WTC11 (cell line): ENCODE measurements around the gene SRSF3. TPM values are rescaled to one million over a fixed set of nuclear protein-coding genes. Genes with fewer than 3 reads are reported as not detected.
A peak's percentile ranks its signal among the peaks of the same experiment; 100 is the strongest.

ENCODE experiments used
- ATAC-seq: fragments of 200-7000 bp; cut with Tn5 transposase; 2 replicates; pipeline ENCODE4 v1.10.0; 2021; ENCODE audit warnings: mild to moderate bottlenecking, moderate library complexity
- CTCF ChIA-PET: fragments of 300-600 bp; sonication (Branson Sonifier 250); formaldehyde crosslinking; loops from one replicate; lab custom pipeline; 2021; ENCODE audit warnings: antibody characterized with exemption; lab: Charles Lee
- POLR2A ChIA-PET: fragments of 350-600 bp; sonication (Branson Sonifier 250); formaldehyde crosslinking; loops from one replicate; lab custom pipeline; 2021; ENCODE audit warnings: antibody characterized with exemption; lab: Charles Lee
- DNase-seq: peaks from one replicate; pipeline ENCODE4 v3.0.0; 2021; ENCODE audit warnings: low spot score
- H3K27ac Mint-ChIP-seq: 2 replicates; pipeline ENCODE4 v1.8.0; 2021; ENCODE audit warnings: mixed read lengths
- H3K27me3 Mint-ChIP-seq: 2 replicates; pipeline ENCODE4 v1.8.0; 2021; ENCODE audit warnings: low read depth, mild to moderate bottlenecking, moderate library complexity, mixed read lengths
- H3K36me3 Mint-ChIP-seq: 2 replicates; pipeline ENCODE4 v1.8.0; 2021; ENCODE audit warnings: mixed read lengths
- H3K4me1 Mint-ChIP-seq: 2 replicates; pipeline ENCODE4 v1.8.0; 2022; ENCODE audit warnings: mixed read lengths
- H3K4me3 Mint-ChIP-seq: 2 replicates; pipeline ENCODE4 v1.8.0; 2021; ENCODE audit warnings: mild to moderate bottlenecking, moderate library complexity, mixed read lengths
- H3K9me3 Mint-ChIP-seq: 2 replicates; pipeline ENCODE4 v1.8.0; 2021; ENCODE audit warnings: mixed read lengths
- ETV6 ChIP-seq: sonication (generic); formaldehyde crosslinking; IDR thresholded peaks from 2 replicates; pipeline ENCODE4 v1.8.1; 2022; ENCODE audit warnings: mild to moderate bottlenecking, missing genetic modification reagents
- FOXJ3 ChIP-seq: sonication (generic); formaldehyde crosslinking; IDR thresholded peaks from 2 replicates; pipeline ENCODE4 v1.9.0; 2021; ENCODE audit warnings: missing genetic modification reagents, mild to moderate bottlenecking, borderline replicate concordance
- GRHL2 ChIP-seq: fragments of 250-450 bp; sonication (Bioruptor Pico); IDR thresholded peaks from 2 replicates; pipeline ENCODE4 v1.8.0; 2022; ENCODE audit warnings: mild to moderate bottlenecking, moderate library complexity; ENCODE audit not compliant: insufficient replicate concordance, severe bottlenecking
- KAT7 ChIP-seq: sonication (generic); formaldehyde crosslinking; IDR thresholded peaks from 2 replicates; pipeline ENCODE4 v1.8.1; 2023; ENCODE audit warnings: missing genetic modification reagents, mild to moderate bottlenecking, borderline replicate concordance
- NFATC4 ChIP-seq: fragments of 250-450 bp; sonication (Bioruptor Pico); IDR thresholded peaks from 2 replicates; pipeline ENCODE4 v1.9.0; 2021; ENCODE audit warnings: mild to moderate bottlenecking
- ZNF263 ChIP-seq: sonication (generic); formaldehyde crosslinking; IDR thresholded peaks from 2 replicates; pipeline ENCODE4 v1.8.1; 2022; ENCODE audit warnings: low read depth, mild to moderate bottlenecking, moderate library complexity, missing genetic modification reagents
- ZNF423 ChIP-seq: fragments of 250-450 bp; sonication (Bioruptor Pico); IDR thresholded peaks from 2 replicates; pipeline ENCODE4 v2.1.2; 2022; ENCODE audit warnings: mild to moderate bottlenecking, moderate library complexity
- total RNA-seq: library from RNA; stranded (reverse); gene quantifications from 3 replicates; pipeline ENCODE4 v1.2.3, GENCODE V29; 2021
- TF ChIP-seq, protein P1 (sequence below): fragments of 250-450 bp; sonication (Bioruptor Pico); IDR thresholded peaks from 2 replicates; pipeline ENCODE4 v1.9.0; 2021; ENCODE audit warnings: mild to moderate bottlenecking
- TF ChIP-seq, protein P2 (sequence below): sonication (generic); formaldehyde crosslinking; IDR thresholded peaks from 2 replicates; pipeline ENCODE4 v1.8.0; 2022; ENCODE audit warnings: mild to moderate bottlenecking, missing genetic modification reagents
- TF ChIP-seq, protein P3 (sequence below): sonication (generic); formaldehyde crosslinking; IDR thresholded peaks from 2 replicates; pipeline ENCODE4 v1.8.1; 2022; ENCODE audit warnings: mild to moderate bottlenecking, moderate library complexity, missing genetic modification reagents
- TF ChIP-seq, protein P4 (sequence below): fragments of 250-450 bp; sonication (Bioruptor Pico); IDR thresholded peaks from 2 replicates; pipeline ENCODE4 v1.9.0; 2021; ENCODE audit warnings: mild to moderate bottlenecking
- TF ChIP-seq, protein P5 (sequence below): sonication (generic); formaldehyde crosslinking; IDR thresholded peaks from 2 replicates; pipeline ENCODE4 v1.8.1; 2023; ENCODE audit warnings: mild to moderate bottlenecking, missing genetic modification reagents, moderate library complexity
- TF ChIP-seq, protein P6 (sequence below): fragments of 250-450 bp; sonication (Bioruptor Pico); IDR thresholded peaks from 2 replicates; pipeline ENCODE4 v1.9.0; 2021; ENCODE audit warnings: moderate library complexity, mild to moderate bottlenecking, inconsistent platforms, borderline replicate concordance
- TF ChIP-seq, protein P7 (sequence below): sonication (generic); formaldehyde crosslinking; IDR thresholded peaks from 2 replicates; pipeline ENCODE4 v1.8.1; 2023; ENCODE audit warnings: mild to moderate bottlenecking, missing genetic modification reagents, borderline replicate concordance
- TF ChIP-seq, protein P8 (sequence below): fragments of 200-600 bp; IDR thresholded peaks from 2 replicates; pipeline ENCODE4 v1.8.0; 2022; ENCODE audit warnings: antibody characterized with exemption

Gene SRSF3
- total RNA-seq, 1 experiment from 2014 or later, result 554 TPM

DNA sequence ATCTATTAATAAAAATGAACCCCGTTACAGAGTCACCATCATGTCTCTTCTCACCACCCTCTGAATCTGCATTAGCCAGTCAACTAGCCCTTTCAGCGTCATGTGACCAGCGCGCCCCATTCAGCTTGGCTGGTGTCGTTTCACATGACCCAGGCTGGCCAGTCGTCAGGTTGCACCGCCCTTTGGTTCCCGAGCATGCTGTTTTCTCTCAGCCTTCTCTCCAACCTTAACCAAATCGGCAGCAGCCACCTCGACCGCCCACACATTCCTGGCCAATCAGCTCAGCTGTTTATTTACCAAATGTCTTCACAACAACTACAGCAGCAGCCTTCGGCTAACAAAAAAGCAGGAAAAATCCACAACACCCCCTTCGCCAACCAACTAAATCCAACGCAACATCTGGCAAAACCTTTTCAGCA, 5.6 kb downstream of the SRSF3 start:
- POLR2A ChIA-PET, result interaction anchor here (1.8 kb wide), 1 partner anchor 9 kb away, joined by 14 read pairs; no protein-coding TSS in a partner anchor
- H3K27me3 Mint-ChIP-seq, result no peaks in the 10 kb centered on the region
- H3K4me3 Mint-ChIP-seq, result peak overlapping the region; percentile 98
- no peak for TF ChIP-seq ZNF423 (CRISPR knock-in tag)
- TF ChIP-seq, protein P1, sequence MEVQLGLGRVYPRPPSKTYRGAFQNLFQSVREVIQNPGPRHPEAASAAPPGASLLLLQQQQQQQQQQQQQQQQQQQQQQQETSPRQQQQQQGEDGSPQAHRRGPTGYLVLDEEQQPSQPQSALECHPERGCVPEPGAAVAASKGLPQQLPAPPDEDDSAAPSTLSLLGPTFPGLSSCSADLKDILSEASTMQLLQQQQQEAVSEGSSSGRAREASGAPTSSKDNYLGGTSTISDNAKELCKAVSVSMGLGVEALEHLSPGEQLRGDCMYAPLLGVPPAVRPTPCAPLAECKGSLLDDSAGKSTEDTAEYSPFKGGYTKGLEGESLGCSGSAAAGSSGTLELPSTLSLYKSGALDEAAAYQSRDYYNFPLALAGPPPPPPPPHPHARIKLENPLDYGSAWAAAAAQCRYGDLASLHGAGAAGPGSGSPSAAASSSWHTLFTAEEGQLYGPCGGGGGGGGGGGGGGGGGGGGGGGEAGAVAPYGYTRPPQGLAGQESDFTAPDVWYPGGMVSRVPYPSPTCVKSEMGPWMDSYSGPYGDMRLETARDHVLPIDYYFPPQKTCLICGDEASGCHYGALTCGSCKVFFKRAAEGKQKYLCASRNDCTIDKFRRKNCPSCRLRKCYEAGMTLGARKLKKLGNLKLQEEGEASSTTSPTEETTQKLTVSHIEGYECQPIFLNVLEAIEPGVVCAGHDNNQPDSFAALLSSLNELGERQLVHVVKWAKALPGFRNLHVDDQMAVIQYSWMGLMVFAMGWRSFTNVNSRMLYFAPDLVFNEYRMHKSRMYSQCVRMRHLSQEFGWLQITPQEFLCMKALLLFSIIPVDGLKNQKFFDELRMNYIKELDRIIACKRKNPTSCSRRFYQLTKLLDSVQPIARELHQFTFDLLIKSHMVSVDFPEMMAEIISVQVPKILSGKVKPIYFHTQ (CRISPR knock-in tag), result 0 out of 2 replicates have a peak, but pooled peaks have one; percentile 59
- TF ChIP-seq, protein P2, sequence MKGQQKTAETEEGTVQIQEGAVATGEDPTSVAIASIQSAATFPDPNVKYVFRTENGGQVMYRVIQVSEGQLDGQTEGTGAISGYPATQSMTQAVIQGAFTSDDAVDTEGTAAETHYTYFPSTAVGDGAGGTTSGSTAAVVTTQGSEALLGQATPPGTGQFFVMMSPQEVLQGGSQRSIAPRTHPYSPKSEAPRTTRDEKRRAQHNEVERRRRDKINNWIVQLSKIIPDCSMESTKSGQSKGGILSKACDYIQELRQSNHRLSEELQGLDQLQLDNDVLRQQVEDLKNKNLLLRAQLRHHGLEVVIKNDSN (CRISPR knock-in tag), result peak; percentile 90
- TF ChIP-seq, protein P3, sequence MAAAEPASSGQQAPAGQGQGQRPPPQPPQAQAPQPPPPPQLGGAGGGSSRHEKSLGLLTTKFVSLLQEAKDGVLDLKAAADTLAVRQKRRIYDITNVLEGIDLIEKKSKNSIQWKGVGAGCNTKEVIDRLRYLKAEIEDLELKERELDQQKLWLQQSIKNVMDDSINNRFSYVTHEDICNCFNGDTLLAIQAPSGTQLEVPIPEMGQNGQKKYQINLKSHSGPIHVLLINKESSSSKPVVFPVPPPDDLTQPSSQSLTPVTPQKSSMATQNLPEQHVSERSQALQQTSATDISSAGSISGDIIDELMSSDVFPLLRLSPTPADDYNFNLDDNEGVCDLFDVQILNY (CRISPR knock-in tag), result no peak
- no peak for TF ChIP-seq GRHL2
- no peak for TF ChIP-seq ETV6 (CRISPR knock-in tag)
- no peak for TF ChIP-seq FOXJ3 (CRISPR knock-in tag)
- 0 out of 2 replicates have a peak, but pooled peaks have one; percentile 13 for TF ChIP-seq NFATC4
- TF ChIP-seq ZNF263 (CRISPR knock-in tag), result no peak
- TF ChIP-seq KAT7 (CRISPR knock-in tag), result no peak
- TF ChIP-seq, protein P4, sequence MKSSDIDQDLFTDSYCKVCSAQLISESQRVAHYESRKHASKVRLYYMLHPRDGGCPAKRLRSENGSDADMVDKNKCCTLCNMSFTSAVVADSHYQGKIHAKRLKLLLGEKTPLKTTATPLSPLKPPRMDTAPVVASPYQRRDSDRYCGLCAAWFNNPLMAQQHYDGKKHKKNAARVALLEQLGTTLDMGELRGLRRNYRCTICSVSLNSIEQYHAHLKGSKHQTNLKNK (CRISPR knock-in tag), result no peak
- TF ChIP-seq, protein P5, sequence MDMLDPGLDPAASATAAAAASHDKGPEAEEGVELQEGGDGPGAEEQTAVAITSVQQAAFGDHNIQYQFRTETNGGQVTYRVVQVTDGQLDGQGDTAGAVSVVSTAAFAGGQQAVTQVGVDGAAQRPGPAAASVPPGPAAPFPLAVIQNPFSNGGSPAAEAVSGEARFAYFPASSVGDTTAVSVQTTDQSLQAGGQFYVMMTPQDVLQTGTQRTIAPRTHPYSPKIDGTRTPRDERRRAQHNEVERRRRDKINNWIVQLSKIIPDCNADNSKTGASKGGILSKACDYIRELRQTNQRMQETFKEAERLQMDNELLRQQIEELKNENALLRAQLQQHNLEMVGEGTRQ (CRISPR knock-in tag), result peak; percentile 92
- TF ChIP-seq, protein P6, sequence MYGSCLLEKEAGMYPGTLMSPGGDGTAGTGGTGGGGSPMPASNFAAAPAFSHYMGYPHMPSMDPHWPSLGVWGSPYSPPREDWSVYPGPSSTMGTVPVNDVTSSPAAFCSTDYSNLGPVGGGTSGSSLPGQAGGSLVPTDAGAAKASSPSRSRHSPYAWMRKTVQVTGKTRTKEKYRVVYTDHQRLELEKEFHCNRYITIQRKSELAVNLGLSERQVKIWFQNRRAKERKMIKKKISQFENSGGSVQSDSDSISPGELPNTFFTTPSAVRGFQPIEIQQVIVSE (CRISPR knock-in tag), result no peak
- TF ChIP-seq, protein P7, sequence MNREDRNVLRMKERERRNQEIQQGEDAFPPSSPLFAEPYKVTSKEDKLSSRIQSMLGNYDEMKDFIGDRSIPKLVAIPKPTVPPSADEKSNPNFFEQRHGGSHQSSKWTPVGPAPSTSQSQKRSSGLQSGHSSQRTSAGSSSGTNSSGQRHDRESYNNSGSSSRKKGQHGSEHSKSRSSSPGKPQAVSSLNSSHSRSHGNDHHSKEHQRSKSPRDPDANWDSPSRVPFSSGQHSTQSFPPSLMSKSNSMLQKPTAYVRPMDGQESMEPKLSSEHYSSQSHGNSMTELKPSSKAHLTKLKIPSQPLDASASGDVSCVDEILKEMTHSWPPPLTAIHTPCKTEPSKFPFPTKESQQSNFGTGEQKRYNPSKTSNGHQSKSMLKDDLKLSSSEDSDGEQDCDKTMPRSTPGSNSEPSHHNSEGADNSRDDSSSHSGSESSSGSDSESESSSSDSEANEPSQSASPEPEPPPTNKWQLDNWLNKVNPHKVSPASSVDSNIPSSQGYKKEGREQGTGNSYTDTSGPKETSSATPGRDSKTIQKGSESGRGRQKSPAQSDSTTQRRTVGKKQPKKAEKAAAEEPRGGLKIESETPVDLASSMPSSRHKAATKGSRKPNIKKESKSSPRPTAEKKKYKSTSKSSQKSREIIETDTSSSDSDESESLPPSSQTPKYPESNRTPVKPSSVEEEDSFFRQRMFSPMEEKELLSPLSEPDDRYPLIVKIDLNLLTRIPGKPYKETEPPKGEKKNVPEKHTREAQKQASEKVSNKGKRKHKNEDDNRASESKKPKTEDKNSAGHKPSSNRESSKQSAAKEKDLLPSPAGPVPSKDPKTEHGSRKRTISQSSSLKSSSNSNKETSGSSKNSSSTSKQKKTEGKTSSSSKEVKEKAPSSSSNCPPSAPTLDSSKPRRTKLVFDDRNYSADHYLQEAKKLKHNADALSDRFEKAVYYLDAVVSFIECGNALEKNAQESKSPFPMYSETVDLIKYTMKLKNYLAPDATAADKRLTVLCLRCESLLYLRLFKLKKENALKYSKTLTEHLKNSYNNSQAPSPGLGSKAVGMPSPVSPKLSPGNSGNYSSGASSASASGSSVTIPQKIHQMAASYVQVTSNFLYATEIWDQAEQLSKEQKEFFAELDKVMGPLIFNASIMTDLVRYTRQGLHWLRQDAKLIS (CRISPR knock-in tag), result no peak
- TF ChIP-seq, protein P8, sequence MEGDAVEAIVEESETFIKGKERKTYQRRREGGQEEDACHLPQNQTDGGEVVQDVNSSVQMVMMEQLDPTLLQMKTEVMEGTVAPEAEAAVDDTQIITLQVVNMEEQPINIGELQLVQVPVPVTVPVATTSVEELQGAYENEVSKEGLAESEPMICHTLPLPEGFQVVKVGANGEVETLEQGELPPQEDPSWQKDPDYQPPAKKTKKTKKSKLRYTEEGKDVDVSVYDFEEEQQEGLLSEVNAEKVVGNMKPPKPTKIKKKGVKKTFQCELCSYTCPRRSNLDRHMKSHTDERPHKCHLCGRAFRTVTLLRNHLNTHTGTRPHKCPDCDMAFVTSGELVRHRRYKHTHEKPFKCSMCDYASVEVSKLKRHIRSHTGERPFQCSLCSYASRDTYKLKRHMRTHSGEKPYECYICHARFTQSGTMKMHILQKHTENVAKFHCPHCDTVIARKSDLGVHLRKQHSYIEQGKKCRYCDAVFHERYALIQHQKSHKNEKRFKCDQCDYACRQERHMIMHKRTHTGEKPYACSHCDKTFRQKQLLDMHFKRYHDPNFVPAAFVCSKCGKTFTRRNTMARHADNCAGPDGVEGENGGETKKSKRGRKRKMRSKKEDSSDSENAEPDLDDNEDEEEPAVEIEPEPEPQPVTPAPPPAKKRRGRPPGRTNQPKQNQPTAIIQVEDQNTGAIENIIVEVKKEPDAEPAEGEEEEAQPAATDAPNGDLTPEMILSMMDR, result no peak
- ATAC-seq (peak; percentile 78), DNase-seq (peak; percentile 44)
- CTCF ChIA-PET, result interaction anchor here (0.5 kb wide), 1 partner anchor 36 kb away, joined by 4 read pairs; no protein-coding TSS in a partner anchor
- peak overlapping the region; percentile 93 for H3K27ac Mint-ChIP-seq
- H3K9me3 Mint-ChIP-seq, result no peaks in the 10 kb centered on the region
- H3K4me1 Mint-ChIP-seq, result peaks cover 49% of the 10 kb centered on the region
- peaks cover 99% of the 10 kb centered on the region for H3K36me3 Mint-ChIP-seq
